ENCODE measurements around the gene ZNF622. TPM values are rescaled to one million over a fixed set of nuclear protein-coding genes. Genes with fewer than 3 reads are reported as not detected.

ZNF622 gene
- total and polyA plus RNA-seq, 8 donors: 19.7 to 29.5 (median 20.8) TPM

DNA sequence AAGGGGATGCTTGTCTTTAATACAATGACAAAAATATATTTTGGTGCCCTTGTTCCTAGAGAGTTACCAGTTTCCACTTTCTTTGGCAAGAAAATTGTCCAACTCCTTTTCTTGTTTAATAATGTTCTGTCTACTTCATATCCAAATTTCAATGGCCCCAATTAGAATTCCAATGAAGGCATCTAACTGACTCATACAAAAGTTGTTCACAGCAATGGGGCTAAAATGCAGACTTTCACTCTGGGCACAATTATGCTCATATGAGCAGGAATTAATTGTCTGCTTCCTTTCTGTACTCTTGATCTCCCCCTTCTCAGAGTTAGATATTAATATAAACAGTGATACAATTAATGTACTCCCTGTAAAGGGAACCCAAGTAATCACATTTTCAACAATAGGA is 42.1 kb upstream of the ZNF622 start:
- ATAC-seq: peak; percentile 17
- intact Hi-C loops (cut with DNase I): no loop called here
- DNase-seq: no peak
- no peaks in the 10 kb centered on the region for H3K36me3 ChIP-seq
- H3K27ac ChIP-seq: peak overlapping the region; percentile 77 to 82
- peaks cover 5 to 17% of the 10 kb centered on the region in 2 donors for H3K4me1 ChIP-seq
- no peaks in the 10 kb centered on the region for H3K9me3 ChIP-seq
- TF ChIP-seq, protein P1, sequence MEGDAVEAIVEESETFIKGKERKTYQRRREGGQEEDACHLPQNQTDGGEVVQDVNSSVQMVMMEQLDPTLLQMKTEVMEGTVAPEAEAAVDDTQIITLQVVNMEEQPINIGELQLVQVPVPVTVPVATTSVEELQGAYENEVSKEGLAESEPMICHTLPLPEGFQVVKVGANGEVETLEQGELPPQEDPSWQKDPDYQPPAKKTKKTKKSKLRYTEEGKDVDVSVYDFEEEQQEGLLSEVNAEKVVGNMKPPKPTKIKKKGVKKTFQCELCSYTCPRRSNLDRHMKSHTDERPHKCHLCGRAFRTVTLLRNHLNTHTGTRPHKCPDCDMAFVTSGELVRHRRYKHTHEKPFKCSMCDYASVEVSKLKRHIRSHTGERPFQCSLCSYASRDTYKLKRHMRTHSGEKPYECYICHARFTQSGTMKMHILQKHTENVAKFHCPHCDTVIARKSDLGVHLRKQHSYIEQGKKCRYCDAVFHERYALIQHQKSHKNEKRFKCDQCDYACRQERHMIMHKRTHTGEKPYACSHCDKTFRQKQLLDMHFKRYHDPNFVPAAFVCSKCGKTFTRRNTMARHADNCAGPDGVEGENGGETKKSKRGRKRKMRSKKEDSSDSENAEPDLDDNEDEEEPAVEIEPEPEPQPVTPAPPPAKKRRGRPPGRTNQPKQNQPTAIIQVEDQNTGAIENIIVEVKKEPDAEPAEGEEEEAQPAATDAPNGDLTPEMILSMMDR (IDR thresholded peaks at IDR 0.05): no peak
- H3K4me3 ChIP-seq: peak overlapping the region in 1 of 2 donors; percentile 23
- no peaks in the 10 kb centered on the region for H3K27me3 ChIP-seq

DNA sequence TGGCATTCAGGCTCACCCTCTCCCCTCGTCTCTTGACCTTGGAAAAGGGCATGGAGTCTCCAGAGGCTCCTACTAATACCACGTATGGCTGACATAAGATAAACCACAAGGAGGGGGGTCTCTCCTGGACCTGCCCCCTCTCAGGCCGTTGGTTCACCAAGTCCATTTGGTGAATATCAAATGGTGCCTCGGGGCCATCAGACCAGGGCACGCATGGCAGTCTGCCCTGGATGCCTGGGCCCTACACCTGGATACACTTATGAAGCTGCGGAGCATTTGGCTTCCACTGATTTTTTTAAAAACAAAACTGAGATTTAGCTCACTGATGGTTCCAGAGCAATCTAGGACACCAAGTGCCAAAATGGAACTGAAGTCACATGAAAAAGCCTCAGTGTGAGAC is 40.3 kb upstream of the ZNF622 start:
- TF ChIP-seq, protein P1 (IDR thresholded peaks at IDR 0.05): no peak
- peaks cover 5 to 17% of the 10 kb centered on the region in 2 donors for H3K4me1 ChIP-seq
- H3K27me3 ChIP-seq: no peaks in the 10 kb centered on the region
- no peak for DNase-seq
- intact Hi-C loops (cut with DNase I): no loop called here
- no peak for ATAC-seq
- H3K27ac ChIP-seq: no peak overlapping the region
- no peak overlapping the region for H3K4me3 ChIP-seq
- no peaks in the 10 kb centered on the region for H3K9me3 ChIP-seq
- H3K36me3 ChIP-seq: no peaks in the 10 kb centered on the region

- Histone ChIP-seq H3K36me3 (no peaks in the 10 kb centered on the region), H3K4me1 (peaks cover 5 to 17% of the 10 kb centered on the region in 2 donors), H3K4me3 (no peak overlapping the region), H3K9me3 (no peaks in the 10 kb centered on the region), H3K27me3 (no peaks in the 10 kb centered on the region), H3K27ac (no peak overlapping the region)
- no peak for DNase-seq
- TF ChIP-seq, protein P1 (IDR thresholded peaks at IDR 0.05): no peak
- intact Hi-C loops (cut with DNase I): no loop called here
- ATAC-seq: no peak
Measured at GRCh38 chr5:16505140-16505891, 39.7 kb upstream of the ZNF622 start.

DNA sequence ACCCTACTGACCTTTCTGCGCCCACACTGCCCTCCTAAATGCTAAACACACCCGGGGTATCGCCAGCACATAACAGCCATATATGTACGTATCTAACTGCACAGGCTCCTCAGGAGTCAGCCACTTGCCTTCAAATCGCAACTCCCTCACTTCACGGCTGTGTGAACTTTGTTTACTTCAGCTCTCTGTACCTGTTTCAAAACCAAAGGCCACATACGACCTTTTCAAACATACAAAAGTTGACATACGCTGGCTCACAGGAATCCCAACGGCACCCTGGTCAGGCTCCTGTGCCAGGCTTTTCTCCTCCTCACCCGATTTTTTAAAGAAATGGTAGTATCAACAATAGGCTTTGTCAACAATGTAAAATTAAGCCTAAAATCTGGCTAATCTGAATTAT is 39.0 kb upstream of the ZNF622 start:
- no peak for DNase-seq
- no peak for ATAC-seq
- Histone ChIP-seq H3K36me3 (no peaks in the 10 kb centered on the region), H3K27me3 (no peaks in the 10 kb centered on the region), H3K9me3 (no peaks in the 10 kb centered on the region), H3K4me1 (peaks cover 5 to 14% of the 10 kb centered on the region in 2 donors), H3K27ac (no peak overlapping the region), H3K4me3 (no peak overlapping the region)
- intact Hi-C loops (cut with DNase I): no loop called here
- TF ChIP-seq, protein P1 (IDR thresholded peaks at IDR 0.05): no peak

GRCh38 chr5:16502866-16503265 is 37.3 kb upstream of the ZNF622 start:
- H3K4me3 ChIP-seq: no peak overlapping the region

More at GRCh38 chr5:16502866-16503265, 37.3 kb upstream of the ZNF622 start:
- TF ChIP-seq, protein P1 (IDR thresholded peaks at IDR 0.05): no peak
- H3K27me3 ChIP-seq: no peaks in the 10 kb centered on the region
- ATAC-seq: no peak
- intact Hi-C loops (cut with DNase I): no loop called here
- no peaks in the 10 kb centered on the region for H3K36me3 ChIP-seq
- no peak overlapping the region for H3K27ac ChIP-seq
- no peaks in the 10 kb centered on the region for H3K9me3 ChIP-seq
- DNase-seq: no peak
- peaks cover 0 to 2% of the 10 kb centered on the region in 2 donors for H3K4me1 ChIP-seq
